HepG2 (cell line): Measurements from ENCODE around the gene PANK2. TPM values are rescaled to one million over a fixed set of nuclear protein-coding genes. Genes with fewer than 3 reads are reported as not detected.

Experiments
- AHDC1 ChIP-seq: sonication (generic); formaldehyde crosslinking; IDR thresholded peaks from 2 replicates; pipeline ENCODE4 v1.5.1; 2020; ENCODE audit warnings: mild to moderate bottlenecking, missing genetic modification reagents, borderline replicate concordance
- BCL3 ChIP-seq: sonication (generic); formaldehyde crosslinking; IDR thresholded peaks from 2 replicates; pipeline ENCODE4 v1.5.1; 2020; ENCODE audit warnings: mild to moderate bottlenecking, missing genetic modification reagents, moderate library complexity
- CENPT ChIP-seq: sonication (generic); formaldehyde crosslinking; IDR thresholded peaks from 2 replicates; pipeline ENCODE4 v1.8.0; 2022; ENCODE audit warnings: low read depth, mild to moderate bottlenecking, moderate library complexity, missing genetic modification reagents
- CHD4 ChIP-seq: fragments of 200-600 bp; sonication (generic); IDR thresholded peaks from 2 replicates; pipeline ENCODE4 v1.7.0; 2017; ENCODE audit warnings: mild to moderate bottlenecking, low read length, borderline replicate concordance
- ELF1 ChIP-seq: sonication (generic); formaldehyde crosslinking; IDR thresholded peaks from 2 replicates; pipeline ENCODE4 v1.4.0; 2020; ENCODE audit warnings: missing genetic modification reagents
- MED13 ChIP-seq: sonication (generic); formaldehyde crosslinking; IDR thresholded peaks from 2 replicates; pipeline ENCODE4 v1.5.0; 2020; ENCODE audit warnings: missing genetic modification reagents
- MEIS2 ChIP-seq: sonication (generic); formaldehyde crosslinking; IDR thresholded peaks from 2 replicates; pipeline ENCODE4 v1.9.0; 2021; ENCODE audit warnings: mild to moderate bottlenecking, missing genetic modification reagents
- NFIC ChIP-seq: IDR thresholded peaks from 2 replicates; pipeline ENCODE4 v1.6.1; 2012; ENCODE audit warnings: mild to moderate bottlenecking, low read length, inconsistent platforms
- NFKB2 ChIP-seq: sonication (generic); formaldehyde crosslinking; IDR thresholded peaks from 2 replicates; pipeline ENCODE4 v1.4.0; 2020; ENCODE audit warnings: missing genetic modification reagents, borderline replicate concordance
- NR1H2 ChIP-seq: sonication (generic); formaldehyde crosslinking; IDR thresholded peaks from 2 replicates; pipeline ENCODE4 v1.8.1; 2022; ENCODE audit warnings: low read depth, missing genetic modification reagents, borderline replicate concordance
- RNF2 ChIP-seq: fragments of 450-650 bp; conservative IDR thresholded peaks from 2 replicates; pipeline ENCODE4 v1.6.1; 2016; ENCODE audit warnings: low read depth
- SIN3A ChIP-seq: IDR thresholded peaks from 2 replicates; pipeline ENCODE4 v1.6.1; 2011; ENCODE audit warnings: low read depth, mild to moderate bottlenecking, control low read depth, low read length, borderline replicate concordance
- TIGD3 ChIP-seq: sonication (generic); formaldehyde crosslinking; IDR thresholded peaks from 2 replicates; pipeline ENCODE4 v1.5.1; 2020; ENCODE audit warnings: mild to moderate bottlenecking, missing genetic modification reagents, borderline replicate concordance
- ZFP37 ChIP-seq: sonication (generic); formaldehyde crosslinking; IDR thresholded peaks from 2 replicates; pipeline ENCODE4 v1.4.0; 2020; ENCODE audit warnings: missing genetic modification reagents, borderline replicate concordance
- ZNF138 ChIP-seq: sonication (generic); formaldehyde crosslinking; IDR thresholded peaks from 2 replicates; pipeline ENCODE4 v1.5.0; 2020; ENCODE audit warnings: mild to moderate bottlenecking, low read depth, missing genetic modification reagents
- ZNF17 ChIP-seq: sonication (generic); formaldehyde crosslinking; IDR thresholded peaks from 2 replicates; pipeline ENCODE4 v1.5.0; 2020; ENCODE audit warnings: mild to moderate bottlenecking, missing genetic modification reagents
- ZNF232 ChIP-seq: sonication (generic); formaldehyde crosslinking; IDR thresholded peaks from 2 replicates; pipeline ENCODE4 v1.4.0; 2020; ENCODE audit warnings: missing genetic modification reagents, borderline replicate concordance
- ZNF282 ChIP-seq: fragments of 450-650 bp; IDR thresholded peaks from 2 replicates; pipeline ENCODE4 v1.6.1; 2018; ENCODE audit not compliant: partially characterized antibody
- ZNF709 ChIP-seq: sonication (generic); formaldehyde crosslinking; IDR thresholded peaks from 2 replicates; pipeline ENCODE4 v1.5.0; 2020; ENCODE audit warnings: mild to moderate bottlenecking, missing genetic modification reagents
- polyA plus RNA-seq, 8 experiments: library from polyadenylated mRNA; depleted of rRNA in 3 of 8; stranded (reverse) in 7 of 8; unstranded in 1 of 8; fragments of >200 nt; fragmentation: Illumina TruSeq in 4 of 8; extraction: Trizol in 4 of 8; gene quantifications; 2 replicates each; pipeline versions ENCODE4 v1.2.1 to v1.2.3, GENCODE V29; 2011 to 2016; ENCODE audit warnings: low read depth in 4 of 8, missing spikeins in 1 of 8, mixed read lengths in 1 of 8; ENCODE audit not compliant: insufficient read depth in 1 of 8
- total RNA-seq, 5 experiments: library from RNA; depleted of rRNA; stranded (reverse); fragments of >200 nt; fragmentation: Illumina TruSeq; extraction: Trizol; gene quantifications; 2 replicates each; pipeline ENCODE4 v1.2.3, GENCODE V29; 2016; ENCODE audit warnings: low read depth in 1 of 5

PANK2 gene
- total and polyA plus RNA-seq, 2 of the 13 experiments (the other 11 are each of a cell fraction or from before 2014, with no cell fraction given): 39.2 to 123 TPM

GRCh38 chr20:3889489-3890397 is 556 bp downstream of the PANK2 start (continued):
- TF ChIP-seq TIGD3 (CRISPR knock-in tag) (0 out of 2 replicates have a peak, but pooled peaks have one; percentile 88), MED13 (0 out of 2 replicates have a peak, but pooled peaks have one; percentile 7), CENPT (CRISPR knock-in tag) (peak; percentile 94; the same call in 1 of the 2 replicates), NR1H2 (no peak), ZFP37 (0 out of 2 replicates have a peak, but pooled peaks have one; percentile 17), ZNF232 (CRISPR knock-in tag) (no peak), NFIC (peak; percentile 43; the same call in 1 of the 2 replicates), SIN3A (peak; percentile 53; the same call in 1 of the 2 replicates), RNF2 (peak; percentile 56; the same call in 1 of the 2 replicates), ZNF138 (no peak; the same call in 1 of the 2 replicates), NFKB2 (peak; percentile 82; the same call in 1 of the 2 replicates), MEIS2 (CRISPR knock-in tag) (peak; percentile 51), ZNF709 (0 out of 2 replicates have a peak, but pooled peaks have one; percentile 36), CHD4 (no peak), BCL3 (CRISPR knock-in tag) (peak; percentile 61; the same call in 1 of the 2 replicates), ZNF282 (no peak), ELF1 (CRISPR knock-in tag) (peak; percentile 30; the same call in 1 of the 2 replicates), ZNF17 (CRISPR knock-in tag) (no peak), AHDC1 (CRISPR knock-in tag) (peak; percentile 65; the same call in 1 of the 2 replicates)
